Measurements from ENCODE around the gene BUD23. TPM values are rescaled to one million over a fixed set of nuclear protein-coding genes. Genes with fewer than 3 reads are reported as not detected.
A peak's percentile ranks its signal among the peaks of the same experiment; 100 is the strongest.

The BUD23 gene
- total RNA-seq, 4 donors from 2014 or later, result 43.2 to 51.5 (median 48.6) TPM

- no peaks in the 10 kb centered on the region for H3K9me3 ChIP-seq
- intact Hi-C loops (cut with DNase I), result no loop called here
- DNase-seq (ENCODE audit: extremely low spot score), result no peak
- H3K27me3 ChIP-seq, result no peaks in the 10 kb centered on the region
- no peak for TF ChIP-seq POLR2AphosphoS5 (IDR thresholded peaks at IDR 0.05)
- no peak for TF ChIP-seq CTCF (IDR thresholded peaks at IDR 0.05)
- TF ChIP-seq POLR2A (IDR thresholded peaks at IDR 0.05; ENCODE audit: low read depth), result no peak
- TF ChIP-seq EP300 (IDR thresholded peaks at IDR 0.05), result no peak
- 48% methylated on average over 30 of the region's 35 CpGs for WGBS
- H3K4me3 ChIP-seq, result no peak overlapping the region
- H3K4me1 ChIP-seq, result peaks cover 9 to 41% (median 30%) of the 10 kb centered on the region in 4 donors
- H3K27ac ChIP-seq (replicated peaks in 1 of 4), result peak overlapping the region in 3 of 4 donors; percentile 26 to 45 (median 44)
- no peaks in the 10 kb centered on the region for H3K36me3 ChIP-seq
Observed at GRCh38 chr7:73742753-73743641, 59.6 kb downstream of the BUD23 start.

GRCh38 chr7:73746378-73746777 lies 63.0 kb downstream of the BUD23 start:
- no peaks in the 10 kb centered on the region for H3K36me3 ChIP-seq
- peak overlapping the region in 3 of 4 donors; percentile 46 to 73 (median 60) for H3K27ac ChIP-seq (replicated peaks in 1 of 4)
- peak in 1 of 2 donors; percentile 61 for TF ChIP-seq POLR2AphosphoS5 (IDR thresholded peaks at IDR 0.05)
- no peak for TF ChIP-seq EP300 (IDR thresholded peaks at IDR 0.05)
- DNase-seq (ENCODE audit: extremely low spot score), result no peak
- no peak overlapping the region for H3K4me3 ChIP-seq
- H3K9me3 ChIP-seq, result no peaks in the 10 kb centered on the region
- WGBS, result 36% methylated on average over 4 of the region's 4 CpGs
- H3K27me3 ChIP-seq, result no peaks in the 10 kb centered on the region
- H3K4me1 ChIP-seq, result peaks cover 0 to 30% (median 20%) of the 10 kb centered on the region in 4 donors
- intact Hi-C loops (cut with DNase I), result no loop called here

Small RNA genes lying within 50 kb of the gene (small RNA-seq; reads per million reads assigned to genes)
- gene MIR4284 (0 reads per million in 3 donors), gene RN7SL265P (0 reads per million in 3 donors)

Other genes with a start within 250 kb of the BUD23 start
- 1 to 10 TPM in 2 of 4 donors, under 1 TPM in 2; under 0.01 to 1.7 (median 1.1) TPM for gene FZD9, start 249.8 kb upstream of the BUD23 start, total RNA-seq
- 10 to 100 TPM; 55.3 to 72.2 (median 66.2) TPM for gene BAZ1B, start 161.3 kb upstream of the BUD23 start, total RNA-seq
- 100 to 1,000 TPM; 107 to 131 (median 109) TPM for gene BCL7B, start 125.9 kb upstream of the BUD23 start, total RNA-seq
- gene TBL2, start 105.0 kb upstream of the BUD23 start, total RNA-seq, result 10 to 100 TPM; 19.1 to 52.5 (median 38.2) TPM
- gene MLXIPL, start 59.1 kb upstream of the BUD23 start, total RNA-seq, result 10 to 100 TPM in 2 of 4 donors, 1 to 10 TPM in 2; 6.5 to 19.5 (median 10.3) TPM
- gene VPS37D, start 15.8 kb upstream of the BUD23 start, total RNA-seq, result 1 to 10 TPM; 2.5 to 7.1 (median 4.0) TPM
- 1 to 10 TPM; 4.5 to 7.5 (median 5.5) TPM for gene DNAJC30, start 144 bp upstream of the BUD23 start, total RNA-seq
- 10 to 100 TPM in 2 of 4 donors, 1 to 10 TPM in 2; 7.1 to 16.0 (median 9.6) TPM for gene STX1A, start 36.1 kb downstream of the BUD23 start, total RNA-seq
- 1 to 10 TPM; 6.1 to 7.9 (median 7.2) TPM for gene ABHD11, start 55.2 kb downstream of the BUD23 start, total RNA-seq
- gene CLDN3, start 86.7 kb downstream of the BUD23 start, total RNA-seq, result under 1 TPM in 1 of 4 donors, not detected in 3; 0.80 TPM
- gene CLDN4, start 147.4 kb downstream of the BUD23 start, total RNA-seq, result 1 to 10 TPM in 2 of 4 donors, under 1 TPM in 2; 0.42 to 3.1 (median 1.7) TPM
- 1 to 10 TPM in 3 of 4 donors, under 1 TPM in 1; 0.83 to 4.0 (median 2.8) TPM for gene METTL27, start 158.9 kb downstream of the BUD23 start, total RNA-seq
- gene TMEM270, start 177.6 kb downstream of the BUD23 start, total RNA-seq, result not detected

All from esophagus muscularis mucosa (tissue), 4 donors.